Endometrial microvascular endothelial cells (primary cell): ENCODE results near the gene RBM15. TPM values are rescaled to one million over a fixed set of nuclear protein-coding genes. Genes with fewer than 3 reads are reported as not detected.

Experiments used
- in situ Hi-C: cut with HindIII; loops from 2 replicates; pipeline ENCODE4 v1.10.0; 2017; ENCODE audit warnings: low sequenced_read_pairs, low pct_unique_long_range_greater_than_20kb; ENCODE audit errors: inconsistent ontology term
- total RNA-seq: library from RNA; depleted of rRNA; stranded (reverse); fragments of >200 nt; gene quantifications from one replicate; pipeline ENCODE4 v1.2.3, GENCODE V29; 2015; ENCODE audit errors: inconsistent ontology term

Gene RBM15
- total RNA-seq, 1 donor from 2014 or later, result 28.7 TPM

- in situ Hi-C loops, result no loop called here
Measured at GRCh38 chr1:110393286-110393685, 54.1 kb downstream of the RBM15 start.

GRCh38 chr1:110393691-110394492 is 54.7 kb downstream of the RBM15 start:
- in situ Hi-C loops, result no loop called here

DNA sequence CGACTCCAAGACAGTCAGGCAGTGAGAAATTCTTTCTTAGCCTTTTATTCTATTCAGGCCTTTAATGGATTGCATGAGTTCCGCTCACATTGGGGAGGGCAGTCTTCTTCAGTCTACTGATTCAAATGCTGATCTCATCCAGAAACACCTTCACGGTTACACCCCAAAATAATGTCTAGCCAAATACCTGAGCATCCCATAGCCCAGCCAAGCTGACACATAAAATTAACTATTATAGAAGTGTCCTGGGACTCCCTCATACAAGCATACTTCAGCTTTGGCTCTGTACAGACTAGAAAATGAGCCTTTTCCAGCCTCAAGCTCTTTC is 55.3 kb downstream of the RBM15 start:
- in situ Hi-C loops, result no loop called here

Other genes starting within 250 kb of the RBM15 start
- not detected for gene UBL4B, start 226.9 kb upstream of the RBM15 start, total RNA-seq
- under 0.01 TPM for gene SLC6A17, start 188.9 kb upstream of the RBM15 start, total RNA-seq
- 3.3 TPM for gene KCNC4, start 129.1 kb upstream of the RBM15 start, total RNA-seq
- gene SLC16A4, start 51.6 kb downstream of the RBM15 start, total RNA-seq, result 11.2 TPM
- gene LAMTOR5, start 68.3 kb downstream of the RBM15 start, total RNA-seq, result 172 TPM
- not detected for gene PROK1, start 111.8 kb downstream of the RBM15 start, total RNA-seq
- not detected for gene KCNA10, start 179.8 kb downstream of the RBM15 start, total RNA-seq